Amygdala (tissue), 56 donors: ENCODE measurements around the gene EXOSC5.
"Not testable (repeated sequence)": the region's sequence is repeated elsewhere in the genome, so short reads cannot be mapped to it uniquely, and the experiment has no call there.

Experiments used
- DNase-seq, 56 donors: peaks; one replicate each; lab custom pipeline; 2025; lab: John Stamatoyannopoulos, UW

Gene EXOSC5

DNA sequence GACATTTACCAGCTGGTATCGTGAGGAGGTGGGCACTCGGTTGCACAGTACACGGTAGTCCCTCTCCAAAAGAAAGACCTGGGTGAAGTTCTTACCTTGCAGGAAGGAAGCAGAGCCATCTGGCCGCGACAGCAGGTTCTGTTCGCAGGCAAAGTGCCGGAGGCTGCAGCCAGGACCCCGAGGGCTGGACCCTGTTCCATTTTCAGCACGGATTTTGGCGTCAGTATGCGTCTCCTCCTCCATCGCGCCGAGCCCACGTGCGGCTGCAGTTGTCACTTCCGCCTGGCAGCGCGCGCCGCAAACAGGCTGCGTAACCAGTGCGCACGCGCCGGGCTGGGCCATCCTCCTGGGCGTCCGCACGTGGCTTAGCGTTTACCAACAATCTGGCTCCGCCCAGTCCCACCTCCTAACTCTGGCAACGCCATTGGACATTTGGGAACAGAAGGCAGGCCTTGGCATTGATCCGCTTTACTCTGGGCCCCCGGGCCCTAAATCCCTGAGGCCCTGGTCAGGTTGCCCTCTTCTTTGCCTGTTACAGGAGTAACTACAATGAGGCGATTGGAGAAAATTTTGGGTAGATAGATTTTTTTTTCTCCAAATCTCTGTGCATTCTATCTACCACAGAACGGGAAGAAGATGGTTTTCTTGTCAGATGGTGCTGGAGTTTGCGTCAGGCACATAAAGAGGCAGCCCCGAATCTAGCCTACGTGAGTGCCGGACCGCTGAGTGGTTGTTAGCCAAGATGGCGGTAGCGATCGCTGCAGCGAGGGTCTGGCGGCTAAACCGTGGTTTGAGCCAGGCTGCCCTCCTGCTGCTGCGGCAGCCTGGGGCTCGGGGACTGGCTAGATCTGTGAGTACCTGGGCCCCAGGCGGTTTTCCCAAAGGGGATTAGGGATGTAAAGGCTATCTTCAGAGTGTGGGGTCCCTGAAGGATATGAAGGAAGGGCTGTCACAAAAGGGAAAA lies at the start of gene EXOSC5, which contains the start of gene BCKDHA:
Gene EXOSC5 (minus strand): TSS at position 274 of the 964 bp plus-strand sequence. CDS start 31 bp downstream, at position 243.
Gene BCKDHA (plus strand): TSS at position 733 of the 964 bp plus-strand sequence. CDS start 10 bp downstream, at position 743.
- peak; percentile 75 to 100 (median 98) for DNase-seq

DNA sequence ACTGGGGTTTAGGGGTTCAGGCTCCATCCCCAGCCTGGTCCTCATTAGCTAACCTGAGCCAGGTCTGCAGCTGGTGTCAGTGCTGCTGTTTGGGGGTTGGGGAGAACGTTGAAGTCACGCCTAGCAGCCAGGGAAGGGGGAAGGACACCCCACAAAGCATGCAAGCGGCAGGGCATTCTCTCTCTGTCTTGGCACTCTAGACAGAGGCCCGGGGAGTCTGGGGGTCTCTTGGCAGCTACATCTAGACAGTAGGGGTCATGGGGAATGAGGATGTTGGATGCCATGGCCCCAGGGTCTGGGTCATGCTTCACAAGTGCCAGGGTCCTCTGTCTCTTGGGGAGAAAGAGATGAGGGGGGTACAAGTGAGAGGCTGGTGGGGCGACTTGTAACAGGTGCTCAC lies 48.4 kb upstream of the EXOSC5 start:
- no peak for DNase-seq

DNA sequence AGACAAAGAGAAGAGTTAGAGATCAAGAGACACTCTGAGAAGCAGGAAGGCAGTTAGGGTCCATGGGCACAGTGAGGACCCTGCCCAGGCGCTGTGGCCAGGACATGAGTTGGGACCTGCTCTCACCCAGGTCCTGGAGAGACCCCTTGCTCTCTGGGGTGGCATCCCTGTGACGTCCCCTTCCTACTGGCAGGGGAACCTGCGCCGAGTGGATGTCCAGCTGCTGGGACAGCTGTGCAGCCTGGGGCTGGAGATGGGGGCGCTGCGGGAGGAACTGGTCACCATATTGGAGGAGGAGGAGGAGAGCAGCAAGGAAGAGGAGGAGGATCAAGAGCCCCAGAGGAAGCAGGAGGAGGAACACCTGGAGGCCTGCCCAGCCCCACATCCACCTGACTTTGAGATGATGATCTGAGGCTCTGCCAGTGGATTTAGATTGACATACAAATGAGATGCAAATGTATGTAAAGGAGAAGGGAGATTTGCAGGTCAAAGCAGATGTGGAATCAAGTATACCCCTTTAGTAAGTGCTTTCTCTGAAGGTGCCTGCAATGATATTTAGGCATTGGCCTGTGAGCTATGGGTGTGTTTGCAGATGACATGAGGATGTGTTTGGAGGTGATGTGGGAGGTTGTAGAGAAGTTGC lies 46.8 kb upstream of the EXOSC5 start:
- DNase-seq, result no peak

DNA sequence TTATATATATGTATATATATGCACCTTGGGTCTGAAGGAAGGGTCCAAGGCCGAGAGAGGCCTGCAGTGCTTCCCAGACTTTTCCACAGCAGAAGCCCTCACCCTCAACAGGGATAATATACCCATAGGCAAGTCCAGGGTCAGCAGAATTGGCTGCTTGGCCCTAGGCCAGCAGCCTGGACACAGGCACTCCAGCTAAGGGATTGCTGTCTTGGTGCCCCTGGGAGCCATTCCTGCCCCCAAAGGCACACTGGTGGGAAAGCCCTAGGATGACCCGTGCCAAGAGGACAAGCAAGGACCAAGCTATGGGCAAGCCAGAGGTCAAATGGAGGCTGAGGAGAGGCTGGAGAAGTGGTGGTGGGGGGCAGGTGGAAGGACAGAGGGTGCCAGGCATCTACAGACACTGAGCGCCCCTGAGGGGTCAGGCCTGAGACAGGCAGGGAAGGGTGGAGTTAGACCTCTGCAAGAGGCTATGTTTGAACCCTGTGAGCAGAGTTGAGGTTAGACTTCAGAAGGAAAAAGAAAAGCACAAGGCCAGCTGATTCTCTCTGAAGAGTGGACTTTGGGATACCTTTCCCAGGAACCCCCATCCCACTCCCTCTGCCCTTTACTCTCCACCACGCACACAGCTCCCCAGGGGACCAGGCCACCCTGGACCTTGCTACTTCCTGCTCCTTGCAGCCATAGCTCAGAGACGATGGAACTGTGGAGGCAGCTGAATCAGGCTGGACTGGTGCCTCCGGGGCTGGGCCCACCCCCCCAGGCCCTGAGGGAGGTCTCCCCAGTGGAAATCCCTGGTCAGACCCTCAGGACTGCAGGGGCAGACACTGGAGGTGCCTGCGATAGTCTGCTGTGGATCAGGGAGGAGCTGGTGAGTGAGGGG lies 45.6 kb upstream of the EXOSC5 start, which contains the start of gene ERICH4:
Gene ERICH4 (plus strand): TSS at position 684 of the 883 bp plus-strand sequence. CDS start 14 bp downstream, at position 698.
- DNase-seq, result no peak

DNA sequence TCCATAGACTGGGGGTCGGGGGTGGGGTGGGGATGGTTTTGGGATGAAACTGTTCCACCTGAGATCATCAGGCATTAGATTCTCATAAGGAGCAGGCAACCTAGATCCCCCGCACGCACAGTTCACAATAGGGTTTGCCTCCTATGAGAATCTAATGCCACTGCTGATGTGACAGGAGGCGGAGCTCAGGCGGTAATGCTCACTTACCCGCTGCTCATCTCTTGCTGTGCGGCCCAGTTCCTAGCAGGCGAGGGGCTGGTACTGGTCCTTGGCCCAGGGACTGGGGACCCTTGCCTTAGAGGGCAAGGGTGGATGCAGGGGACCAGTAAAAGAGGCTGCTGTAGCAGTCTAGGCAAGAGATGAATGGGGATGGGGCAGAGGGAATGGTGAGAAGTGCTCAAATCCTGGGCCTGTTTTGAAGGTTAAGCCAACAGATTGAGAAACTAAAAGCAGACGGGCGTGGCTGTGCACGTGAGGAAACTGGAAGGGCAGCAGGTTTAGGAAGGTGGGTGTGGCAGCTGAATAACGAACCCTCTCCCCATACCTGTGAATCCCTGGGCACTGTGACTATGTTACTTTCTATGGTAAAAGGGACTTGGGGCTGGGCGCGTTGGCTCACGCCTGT lies 44.3 kb upstream of the EXOSC5 start:
- no peak for DNase-seq

DNA sequence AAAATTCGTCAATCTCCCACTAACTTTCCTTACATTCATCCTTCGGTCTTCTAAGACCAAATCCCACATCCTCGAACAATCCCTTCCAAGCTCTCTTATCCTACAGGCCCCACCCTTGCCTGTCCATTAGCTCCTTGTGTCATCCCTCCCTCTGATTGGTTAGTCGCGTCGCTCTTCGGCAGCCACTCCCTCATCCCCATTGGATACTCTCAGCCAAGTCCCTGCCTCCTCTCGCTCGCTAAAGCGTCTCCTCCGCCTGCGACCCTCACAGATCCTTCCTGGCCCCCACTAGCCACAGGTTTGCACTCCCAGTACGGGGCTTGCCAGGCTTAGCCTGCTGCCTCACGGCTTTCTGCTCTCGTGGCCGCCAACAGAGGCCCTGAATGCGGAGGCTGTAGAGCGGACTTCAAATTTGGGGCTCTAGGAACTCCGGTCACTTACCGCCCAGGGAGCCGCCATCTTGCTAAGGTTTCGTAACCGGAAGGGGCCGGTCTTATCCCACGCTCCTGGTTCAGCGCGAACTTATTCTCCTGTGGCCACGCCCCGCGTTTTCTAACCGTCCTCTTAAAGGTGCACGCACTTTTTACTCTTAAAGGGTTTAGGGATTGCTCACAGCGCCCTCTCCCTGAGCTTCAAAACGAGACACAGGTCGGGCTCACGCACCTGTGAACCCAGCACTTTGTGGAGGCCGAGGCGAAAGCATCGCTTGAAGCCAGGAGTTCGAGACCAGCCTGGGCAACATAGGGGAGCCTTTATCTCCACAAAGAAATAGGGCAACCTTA lies 42.5 kb upstream of the EXOSC5 start, which contains the start of gene DMAC2:
Gene DMAC2 (minus strand): TSS at position 472 of the 782 bp plus-strand sequence. CDS start 13 bp downstream, at position 459.
- DNase-seq, result peak; percentile 69 to 99 (median 93)

DNA sequence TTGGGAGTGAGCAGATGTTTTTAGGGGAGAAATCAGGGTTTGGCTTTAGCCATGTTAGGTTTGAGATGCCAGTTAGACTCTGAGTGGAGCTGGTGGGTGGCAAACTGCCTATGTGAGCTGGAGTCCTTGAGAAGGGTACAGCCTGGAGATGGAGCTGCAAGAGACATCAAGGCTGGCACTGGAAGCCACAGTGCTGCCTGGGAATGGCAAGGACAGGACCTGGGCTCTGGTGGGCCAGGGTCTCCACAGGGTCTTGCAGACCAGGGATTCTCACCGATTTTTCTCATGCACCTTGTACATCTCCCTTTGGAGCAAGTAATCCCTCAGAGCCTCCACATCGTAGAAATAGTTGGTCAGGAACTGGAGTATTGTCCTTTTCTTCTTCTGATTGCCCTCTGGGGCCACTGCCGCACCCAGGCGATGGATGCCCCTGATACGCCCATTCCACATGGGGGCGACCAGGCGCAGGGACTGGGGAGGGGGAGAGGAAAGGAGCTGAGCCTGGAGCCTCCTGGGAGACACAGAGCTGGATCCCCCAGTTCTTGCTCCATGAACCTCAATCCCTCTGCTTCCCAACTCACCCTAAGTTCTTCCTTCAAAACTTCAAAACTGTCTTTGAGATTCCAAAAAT lies 40.9 kb upstream of the EXOSC5 start:
- no peak for DNase-seq

DNA sequence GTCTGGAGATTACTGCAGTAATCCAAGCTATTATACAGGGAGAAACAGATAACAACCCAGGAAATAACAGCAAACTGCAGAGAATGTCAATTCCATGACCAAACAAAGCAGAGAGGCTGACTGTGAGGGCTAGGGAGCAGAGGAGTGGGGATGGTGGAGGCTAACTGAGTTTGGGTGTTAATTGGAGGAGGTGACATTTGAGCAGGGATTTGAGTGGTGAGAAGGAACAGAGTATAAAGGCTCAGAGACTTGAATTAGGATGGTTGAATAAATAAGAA lies 39.5 kb upstream of the EXOSC5 start:
- no peak for DNase-seq

DNA sequence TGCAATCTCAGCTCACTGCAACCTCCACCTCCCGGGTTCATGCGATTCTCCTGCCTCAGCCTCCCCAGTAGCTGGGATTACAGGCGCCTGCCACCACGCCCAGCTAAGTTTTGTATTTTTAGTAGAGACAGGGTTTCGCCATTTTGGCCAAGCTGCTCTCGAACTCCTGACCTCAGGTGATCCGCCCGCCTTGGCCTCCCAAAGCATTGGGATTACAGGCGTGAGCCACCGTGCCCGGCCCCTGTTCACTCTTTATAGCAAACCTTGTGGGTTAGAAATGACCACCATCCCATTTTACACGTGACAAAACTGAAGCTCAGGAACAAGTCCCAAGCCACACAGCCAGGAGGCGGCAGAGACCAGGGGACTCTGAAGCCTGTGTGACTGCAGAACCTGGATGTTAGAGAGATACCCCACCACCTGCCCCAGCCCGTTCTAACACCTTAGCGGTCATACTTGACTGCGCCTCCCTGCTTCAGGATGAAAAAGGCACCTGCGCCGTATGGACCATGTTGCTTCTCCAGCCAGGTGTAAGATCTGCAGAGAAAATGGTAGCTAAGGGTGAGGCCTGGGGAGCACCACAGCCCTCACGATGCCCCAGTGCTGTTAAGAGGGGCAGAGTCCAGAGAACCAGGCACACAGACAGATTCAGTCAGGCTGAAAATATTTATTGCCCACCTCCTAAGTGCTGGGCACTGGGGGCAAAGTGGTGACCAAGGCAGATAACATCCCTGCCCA lies 38.9 kb upstream of the EXOSC5 start:
- no peak for DNase-seq

DNA sequence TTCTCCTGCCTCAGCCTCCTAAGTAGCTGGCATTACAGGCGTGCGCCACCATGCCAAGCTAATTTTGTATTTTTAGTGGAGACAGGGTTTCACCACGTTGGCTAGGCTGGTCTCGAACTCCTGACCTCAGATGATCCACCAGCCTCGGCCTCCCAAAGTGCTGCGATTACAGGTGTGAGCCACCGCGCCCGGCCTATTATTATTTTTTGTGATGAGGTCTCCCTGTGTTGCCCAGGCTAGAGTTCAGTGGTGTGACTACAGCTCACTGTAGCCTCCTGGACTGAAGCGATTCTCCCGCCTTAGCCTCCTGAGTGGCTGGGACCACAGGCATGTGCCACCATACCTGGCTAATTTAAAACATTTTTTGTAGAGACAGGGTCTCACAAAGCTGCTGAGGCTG lies 38.2 kb upstream of the EXOSC5 start:
- DNase-seq, result not testable (repeated sequence)

DNA sequence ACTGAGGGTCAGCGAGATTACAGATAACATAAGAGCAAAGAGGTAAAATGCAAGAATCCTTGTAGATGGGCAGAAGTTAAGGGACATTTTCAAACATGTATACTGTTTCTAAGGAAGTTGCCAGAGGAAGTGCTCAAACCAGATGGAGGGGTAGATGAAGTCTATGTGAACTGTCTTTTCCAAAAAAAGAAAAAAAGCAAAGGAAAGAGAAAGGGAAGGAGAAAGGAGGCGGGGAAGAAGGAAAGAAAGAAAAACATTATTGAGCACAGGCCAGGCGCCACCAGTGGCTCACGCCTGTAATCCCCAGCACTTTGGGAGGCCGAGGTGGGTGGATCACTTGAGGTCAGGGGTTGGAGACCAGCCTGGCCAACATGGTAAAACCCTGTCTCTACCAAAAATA lies 37.3 kb upstream of the EXOSC5 start:
- DNase-seq, result no peak

DNA sequence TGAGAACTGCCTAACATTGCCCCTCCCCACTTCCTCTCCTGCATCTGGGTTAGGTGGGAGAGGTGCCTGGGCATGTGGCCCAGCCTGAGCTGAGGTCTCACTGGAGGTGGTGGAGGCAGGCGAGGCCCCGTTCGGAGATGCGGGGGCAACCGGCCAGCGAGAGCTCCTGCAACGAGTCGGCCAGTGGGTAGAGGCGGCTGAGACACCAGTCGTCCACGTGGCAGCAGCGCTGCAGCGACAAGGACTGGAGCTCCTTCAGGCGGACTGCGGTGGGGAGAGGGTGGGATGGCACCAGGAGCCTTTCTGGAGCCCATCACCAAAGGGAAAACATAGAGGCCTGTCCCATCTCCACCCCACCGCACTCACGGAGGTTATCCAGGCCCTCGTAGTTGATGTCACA lies 36.0 kb upstream of the EXOSC5 start:
- no peak for DNase-seq

DNA sequence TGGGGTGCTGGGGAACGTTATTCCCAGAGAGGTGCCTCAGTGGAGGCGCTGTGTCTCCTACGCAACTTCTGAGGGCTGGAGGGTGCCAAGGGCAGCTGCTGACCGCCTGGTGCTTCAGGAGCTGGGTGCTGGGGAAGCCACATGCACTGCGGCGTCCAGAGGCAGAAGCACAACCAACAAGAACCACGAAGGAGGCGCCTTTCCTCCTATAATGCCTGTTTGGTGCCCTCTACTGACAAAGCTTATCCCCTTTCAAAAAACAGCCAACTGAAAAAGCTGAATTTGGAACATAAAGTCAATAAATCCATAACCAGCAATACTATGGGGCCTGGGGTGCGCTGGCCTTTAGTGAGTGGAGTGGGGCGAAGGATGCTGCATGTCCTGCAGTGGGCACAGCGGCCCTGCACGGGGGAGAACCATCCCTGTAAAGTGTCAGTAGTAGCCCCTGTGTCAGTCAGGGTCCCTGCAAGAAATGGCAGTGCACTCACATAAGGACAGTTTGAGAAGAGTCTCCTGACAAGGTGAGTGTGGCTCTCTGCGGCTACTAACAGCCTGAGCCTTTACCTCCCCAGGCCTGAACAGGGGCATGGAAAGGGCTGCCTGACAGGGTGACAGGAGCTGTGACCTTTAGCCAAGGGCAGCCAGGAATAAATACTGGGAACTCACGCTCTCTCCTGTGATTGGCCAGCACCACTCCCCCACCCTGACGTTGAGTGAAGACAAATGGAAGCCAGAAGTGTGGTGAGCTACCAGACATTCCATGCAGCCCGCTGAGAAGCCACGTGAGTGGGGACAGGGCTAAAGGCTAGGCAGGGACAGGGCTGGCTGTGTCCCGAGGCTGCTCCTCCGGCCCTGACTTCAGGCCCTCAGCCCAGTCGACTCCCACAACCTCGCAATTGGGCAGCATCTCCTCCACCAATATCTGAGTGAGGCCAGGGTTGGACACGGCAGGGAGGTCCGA lies 34.5 kb upstream of the EXOSC5 start:
- peak in 2 of 56 donors; percentile 9 to 16 for DNase-seq

DNA sequence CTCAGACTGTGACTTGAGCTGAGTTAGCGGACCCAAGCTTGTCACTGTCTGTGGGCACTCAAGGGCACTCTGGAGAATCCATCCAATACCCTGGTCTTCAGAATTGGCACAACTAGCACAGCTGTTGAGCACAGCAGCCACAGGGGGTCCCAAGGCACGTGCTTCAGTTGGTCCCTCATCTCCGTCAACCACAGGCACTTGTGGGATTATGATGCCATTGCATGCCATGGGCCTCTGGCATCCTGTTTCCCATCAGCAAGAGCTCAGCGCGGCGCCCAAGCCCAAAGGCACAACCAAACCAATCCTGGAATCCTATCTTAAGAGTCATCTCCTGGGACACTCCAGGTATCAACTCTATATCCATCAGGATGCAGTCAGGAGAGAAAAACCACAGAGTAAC lies 33.8 kb upstream of the EXOSC5 start:
- DNase-seq, result no peak

DNA sequence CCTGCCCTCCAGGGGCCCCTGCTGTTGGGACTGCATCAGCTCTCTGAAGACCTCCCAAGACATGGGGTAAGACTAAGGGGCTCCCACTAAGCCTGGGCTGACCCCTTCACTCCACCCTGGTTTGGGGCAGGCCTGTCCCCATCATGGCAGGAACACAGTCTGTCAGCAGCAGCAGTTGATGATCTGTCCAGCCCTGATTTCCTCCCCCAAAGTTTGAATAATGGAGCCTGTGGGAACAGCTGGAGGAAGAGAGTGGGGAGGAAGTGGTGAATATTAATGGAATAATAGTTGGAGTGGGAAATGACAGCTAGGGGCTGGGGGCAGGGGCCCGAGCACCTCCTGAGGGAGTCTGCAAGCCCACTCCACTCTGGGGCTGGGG lies 31.3 kb upstream of the EXOSC5 start:
- DNase-seq, result no peak

DNA sequence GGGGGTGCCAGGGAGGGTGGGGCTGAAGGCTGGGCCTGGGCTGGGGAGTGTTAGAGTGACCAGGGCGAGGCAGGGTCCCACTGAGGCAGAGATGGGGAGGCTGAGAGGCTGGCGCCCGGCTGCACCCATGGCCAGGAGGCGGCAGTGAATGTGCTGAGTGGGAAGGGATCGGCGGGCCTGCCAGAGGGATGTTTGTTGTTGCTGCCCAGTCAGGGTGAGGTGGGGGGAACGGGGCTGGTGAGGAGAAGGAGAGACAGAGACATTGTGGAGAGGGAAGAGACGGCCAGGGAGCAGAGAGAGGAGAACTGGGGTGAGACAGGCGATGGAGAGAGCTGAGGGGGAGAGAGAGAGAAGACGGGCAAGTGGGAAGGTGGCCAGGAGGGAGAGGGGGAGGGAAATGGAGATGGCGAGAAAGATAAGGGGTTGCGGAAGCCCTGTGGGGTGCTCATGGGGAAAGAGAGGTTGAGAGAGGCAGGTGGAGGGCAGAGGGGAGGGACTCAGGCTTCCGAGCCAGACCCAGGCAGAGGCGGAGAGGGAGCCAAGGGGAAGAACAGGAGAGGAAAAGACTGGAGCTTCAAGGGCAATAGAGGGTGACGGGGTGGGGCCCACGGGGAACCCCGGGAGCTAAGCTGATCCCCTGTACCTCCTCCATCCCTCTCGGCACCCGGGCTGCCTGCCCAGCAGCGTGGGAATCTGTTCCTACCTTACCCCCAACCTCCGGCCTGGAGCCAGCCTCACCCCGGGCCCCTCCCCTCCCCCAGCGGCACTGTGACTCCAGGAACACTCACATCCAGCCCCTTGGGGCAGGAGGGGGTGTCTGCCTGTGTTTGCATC lies 30.7 kb upstream of the EXOSC5 start:
- peak in 7 of 56 donors; percentile 8 to 38 (median 12) for DNase-seq
